H1 (cell line): ENCODE data around the gene SEL1L3. TPM values are rescaled to one million over a fixed set of nuclear protein-coding genes. Genes with fewer than 3 reads are reported as not detected.

Experiments
- CTCF ChIA-PET: fragments of 300-600 bp; sonication (Branson Sonifier 250); formaldehyde crosslinking; loops from one replicate; lab custom pipeline; 2021; ENCODE audit not compliant: partially characterized antibody; lab: Charles Lee
- POLR2A ChIA-PET: fragments of 300-600 bp; sonication (Branson Sonifier 250); formaldehyde crosslinking; loops from one replicate; lab custom pipeline; 2021; ENCODE audit warnings: inconsistent platforms; ENCODE audit not compliant: partially characterized antibody; lab: Charles Lee
- DNase-seq, 2 experiments: peaks; one replicate each; pipeline versions ENCODE4 v3.0.0 to v3.0.0-alpha.2; 2010 to 2022; ENCODE audit warnings: low spot score in 2 of 2, low read depth in 1 of 2, mixed read lengths in 1 of 2
- FAIRE-seq: peaks from 2 replicates; lab custom pipeline; 2011; peaks lifted over from hg19 to GRCh38; lab: Jason Lieb, UNC
- H2AFZ ChIP-seq: 2 replicates; pipeline ENCODE4 v1.8.1; 2012; ENCODE audit warnings: low read length, inconsistent platforms
- H2AK5ac ChIP-seq: 2 replicates; pipeline ENCODE4 v1.6.1; 2013; ENCODE audit warnings: low read depth, low read length
- H2BK120ac ChIP-seq: replicated peaks from 2 replicates; pipeline ENCODE3; 2013; ENCODE audit warnings: low read depth, low read length, inconsistent platforms
- H2BK12ac ChIP-seq: 2 replicates; pipeline ENCODE4 v1.6.1; 2013; ENCODE audit warnings: low read depth, low read length
- H2BK15ac ChIP-seq: 2 replicates; pipeline ENCODE4 v1.6.1; 2013; ENCODE audit warnings: low read length
- H2BK20ac ChIP-seq: 2 replicates; pipeline ENCODE4 v1.6.1; 2013; ENCODE audit warnings: low read length
- H2BK5ac ChIP-seq: 2 replicates; pipeline ENCODE4 v1.6.1; 2013; ENCODE audit warnings: low read depth, low read length
- H3K14ac ChIP-seq: 2 replicates; pipeline ENCODE4 v1.6.1; 2013; ENCODE audit warnings: inconsistent platforms; ENCODE audit not compliant: insufficient read length
- H3K18ac ChIP-seq: 2 replicates; pipeline ENCODE4 v1.6.1; 2013; ENCODE audit warnings: low read length; ENCODE audit errors: extremely low read depth
- H3K23ac ChIP-seq: 2 replicates; pipeline ENCODE4 v1.6.1; 2013; ENCODE audit warnings: inconsistent platforms; ENCODE audit not compliant: insufficient read length
- H3K23me2 ChIP-seq: 2 replicates; pipeline ENCODE4 v1.6.1; 2013; ENCODE audit warnings: low read depth, low read length
- H3K27ac ChIP-seq: 2 replicates; pipeline ENCODE4 v1.6.1; 2011; ENCODE audit warnings: low read depth, low read length, inconsistent platforms
- H3K27me3 ChIP-seq, 4 experiments: replicated peaks in 1 of 4; 1 replicate in 1 of 4; 2 replicates in 3 of 4; pipeline versions ENCODE4 v1.6.1 to v1.8.1; 2011 to 2013; ENCODE audit warnings: low read length in 3 of 4, mild to moderate bottlenecking in 3 of 4, inconsistent platforms in 2 of 4, mixed read lengths in 2 of 4, moderate library complexity in 1 of 4; ENCODE audit not compliant: control insufficient read depth in 3 of 4, insufficient read depth in 3 of 4; ENCODE audit errors: extremely low read depth in 1 of 4
- H3K36me3 ChIP-seq, 4 experiments: 2 replicates each; pipeline versions ENCODE4 v1.6.1 to v1.8.1; 2011 to 2013; ENCODE audit warnings: mild to moderate bottlenecking in 4 of 4, low read length in 3 of 4, moderate library complexity in 2 of 4, control low read depth in 1 of 4, inconsistent platforms in 1 of 4; ENCODE audit not compliant: insufficient read depth in 4 of 4, control insufficient read depth in 2 of 4
- H3K4ac ChIP-seq: replicated peaks from 2 replicates; pipeline ENCODE3; 2013; ENCODE audit warnings: low read length, low read depth, mixed read lengths, inconsistent platforms; ENCODE audit not compliant: insufficient read length
- H3K4me1 ChIP-seq, 4 experiments: replicated peaks in 1 of 4; 1 replicate in 1 of 4; 2 replicates in 3 of 4; pipeline versions ENCODE4 v1.6.1 to v1.8.1; 2011 to 2013; ENCODE audit warnings: low read length in 3 of 4, inconsistent platforms in 2 of 4, mixed read lengths in 1 of 4; ENCODE audit not compliant: insufficient read depth in 4 of 4, control insufficient read depth in 3 of 4
- H3K4me2 ChIP-seq, 2 experiments: 2 replicates each; pipeline versions ENCODE4 v1.6.1 to v1.8.1; 2011 to 2013; ENCODE audit warnings: low read depth in 2 of 2, low read length in 2 of 2, control low read depth in 1 of 2, inconsistent platforms in 1 of 2, mild to moderate bottlenecking in 1 of 2; ENCODE audit not compliant: insufficient read depth in 1 of 2
- H3K4me3 ChIP-seq, 4 experiments: fragments of 200-600, 300-600 bp in 1 of 4; sonication (generic), shearing (Covaris generic), sonication (Bioruptor Twin) in 1 of 4; 2 replicates each; pipeline versions ENCODE4 v1.5.1 to v1.8.1; 2011 to 2016; ENCODE audit warnings: low read length in 4 of 4, low read depth in 3 of 4, control low read depth in 2 of 4, inconsistent platforms in 2 of 4, mild to moderate bottlenecking in 2 of 4, mixed read lengths in 1 of 4, moderate library complexity in 1 of 4; ENCODE audit not compliant: insufficient read depth in 2 of 4; ENCODE audit errors: extremely low read depth in 1 of 4
- H3K56ac ChIP-seq: replicated peaks from 2 replicates; pipeline ENCODE3; 2013; ENCODE audit warnings: low read depth, mild to moderate bottlenecking, mixed read lengths, low read length, inconsistent platforms; ENCODE audit not compliant: insufficient read length
- H3K79me1 ChIP-seq: 2 replicates; pipeline ENCODE4 v1.6.1; 2013; ENCODE audit warnings: low read depth, low read length, control low read depth
- H3K79me2 ChIP-seq, 2 experiments: 2 replicates each; pipeline versions ENCODE4 v1.6.1 to v1.8.1; 2012 to 2013; ENCODE audit warnings: low read length in 2 of 2, mild to moderate bottlenecking in 2 of 2, inconsistent platforms in 1 of 2; ENCODE audit not compliant: insufficient read depth in 2 of 2, control insufficient read depth in 1 of 2
- H3K9ac ChIP-seq, 4 experiments: replicated peaks in 1 of 4; 1 replicate in 1 of 4; 2 replicates in 3 of 4; pipeline versions ENCODE4 v1.6.1 to v1.8.1; 2011 to 2013; ENCODE audit warnings: low read depth in 3 of 4, low read length in 3 of 4, control low read depth in 2 of 4, mild to moderate bottlenecking in 2 of 4, moderate library complexity in 2 of 4, inconsistent platforms in 1 of 4; ENCODE audit errors: extremely low read depth in 1 of 4
- H3K9me3 ChIP-seq, 2 experiments: 2 replicates each; pipeline versions ENCODE4 v1.6.1 to v1.8.1; 2012 to 2013; ENCODE audit warnings: mild to moderate bottlenecking in 2 of 2, moderate library complexity in 2 of 2, control low read depth in 1 of 2, inconsistent platforms in 1 of 2, low read depth in 1 of 2, low read length in 1 of 2, mixed read lengths in 1 of 2; ENCODE audit not compliant: insufficient read depth in 2 of 2
- H4K20me1 ChIP-seq, 2 experiments: replicated peaks in 1 of 2; 2 replicates each; pipeline versions ENCODE3 to v1.8.1; 2011 to 2013; ENCODE audit warnings: inconsistent platforms in 2 of 2, low read length in 2 of 2, mild to moderate bottlenecking in 1 of 2; ENCODE audit not compliant: insufficient read depth in 2 of 2, control insufficient read depth in 1 of 2
- H4K5ac ChIP-seq: 2 replicates; pipeline ENCODE4 v1.6.1; 2013; ENCODE audit warnings: low read length, low read depth, mixed read lengths, inconsistent platforms; ENCODE audit not compliant: insufficient read length
- H4K8ac ChIP-seq: 2 replicates; pipeline ENCODE4 v1.8.0; 2013; ENCODE audit warnings: mild to moderate bottlenecking, moderate library complexity, low read length, inconsistent platforms; ENCODE audit not compliant: insufficient read depth; ENCODE audit errors: extremely low read depth
- H4K91ac ChIP-seq: replicated peaks from 2 replicates; pipeline ENCODE3; 2013; ENCODE audit warnings: low read length, mixed read lengths, inconsistent platforms; ENCODE audit not compliant: insufficient read length
- ATF3 ChIP-seq: IDR thresholded peaks from 2 replicates; pipeline ENCODE4 v1.6.1; 2011; ENCODE audit warnings: low read depth, mild to moderate bottlenecking, low read length; ENCODE audit not compliant: insufficient read depth
- CBX8 ChIP-seq: fragments of 300-800, 300-1000 bp; sonication (generic); IDR thresholded peaks from 2 replicates; pipeline ENCODE4 v1.7.1; 2016; ENCODE audit warnings: low read depth, low read length, borderline replicate concordance
- CHD1 ChIP-seq: IDR thresholded peaks from 2 replicates; pipeline ENCODE4 v1.6.1; 2012; ENCODE audit warnings: low read depth, low read length, improper control_type of control experiment
- CTBP2 ChIP-seq: IDR thresholded peaks from 2 replicates; pipeline ENCODE4 v1.7.0; 2011; ENCODE audit warnings: borderline replicate concordance, mild to moderate bottlenecking, moderate library complexity, mixed read lengths, low read length; ENCODE audit not compliant: insufficient read depth, insufficient read length
- EGR1 ChIP-seq: IDR thresholded peaks from 2 replicates; pipeline ENCODE4 v1.6.1; 2011; ENCODE audit warnings: low read depth, low read length, borderline replicate concordance
- NANOG ChIP-seq: IDR thresholded peaks from 2 replicates; pipeline ENCODE4 v1.6.1; 2011; ENCODE audit warnings: low read length, low read depth, mild to moderate bottlenecking, inconsistent platforms; ENCODE audit not compliant: insufficient read depth, poor library complexity, severe bottlenecking
- POLR2A ChIP-seq, 2 experiments: IDR thresholded peaks; 1 replicate in 1 of 2; 2 replicates in 1 of 2; pipeline ENCODE4 v1.6.1; 2011; ENCODE audit warnings: low read depth in 2 of 2, low read length in 2 of 2, mild to moderate bottlenecking in 2 of 2; ENCODE audit errors: control extremely low read depth in 1 of 2
- RAD21 ChIP-seq, 2 experiments: IDR thresholded peaks in 1 of 2; conservative IDR thresholded peaks in 1 of 2; 2 replicates each; pipeline ENCODE4 v1.6.1; 2011; ENCODE audit warnings: low read depth in 2 of 2, low read length in 2 of 2, improper control_type of control experiment in 1 of 2, inconsistent platforms in 1 of 2, mild to moderate bottlenecking in 1 of 2, moderate library complexity in 1 of 2
- RBBP5 ChIP-seq: IDR thresholded peaks from 2 replicates; pipeline ENCODE4 v1.7.1; 2012; ENCODE audit warnings: low read depth, mild to moderate bottlenecking, inconsistent platforms, low read length, moderate library complexity, borderline replicate concordance
- SAP30 ChIP-seq: fragments of 300-600 bp; sonication (generic); IDR thresholded peaks from 2 replicates; pipeline ENCODE4 v1.7.1; 2012; ENCODE audit warnings: low read length, moderate library complexity, mild to moderate bottlenecking, inconsistent platforms; ENCODE audit not compliant: insufficient read depth, insufficient replicate concordance
- TAF1 ChIP-seq: IDR thresholded peaks from 2 replicates; pipeline ENCODE4 v1.6.1; 2011; ENCODE audit warnings: mild to moderate bottlenecking, low read depth, low read length
- TBP ChIP-seq: IDR thresholded peaks from 2 replicates; pipeline ENCODE4 v1.6.1; 2011; ENCODE audit warnings: low read depth, low read length, improper control_type of control experiment
- WGBS, 2 experiments: shearing (Covaris generic) in 1 of 2; methylation state at CpG; one replicate each; pipeline versions ENCODE4 v1.1.6 to v1.1.7; 2013 to 2015; ENCODE audit warnings: low lambda C conversion rate in 2 of 2, mixed read lengths in 2 of 2, inconsistent platforms in 1 of 2, low coverage in 1 of 2, missing lambda C conversion rate in 1 of 2; ENCODE audit not compliant: insufficient replicate concordance in 2 of 2, insufficient coverage in 1 of 2, insufficient read length in 1 of 2; ENCODE audit errors: extremely low coverage in 1 of 2, missing lambda C conversion rate in 1 of 2; 5-methylcytosine and 5-hydroxymethylcytosine counted together
- polyA plus RNA-seq, 7 experiments: library from polyadenylated mRNA; depleted of rRNA in 3 of 7; stranded (reverse) in 5 of 7; unstranded in 2 of 7; fragments of >200 nt in 5 of 7; fragments of 200-250 nt in 2 of 7; gene quantifications; 1 replicate in 5 of 7; 2 replicates in 1 of 7; 4 replicates in 1 of 7; pipeline versions ENCODE4 v1.2.1 to v1.2.3, GENCODE V29; 2011 to 2013; ENCODE audit warnings: missing spikeins in 2 of 7, mixed read lengths in 2 of 7
- total RNA-seq: library from RNA; stranded (reverse); fragmentation: NEBNext Ultra II Directional; extraction: Animal tissue kit (Norgen Biotek cat#: 25700); gene quantifications from 2 replicates; pipeline ENCODE4 v1.2.1, GENCODE V29; 2021
- TF ChIP-seq, protein P1 (sequence below): IDR thresholded peaks from 2 replicates; pipeline ENCODE4 v1.6.1; 2012; ENCODE audit warnings: inconsistent platforms

The SEL1L3 gene
- total and polyA plus RNA-seq, 2 of the 8 experiments (the other 6 are each of a cell fraction or from before 2014, with no cell fraction given) = 18.2 to 54.0 TPM

DNA sequence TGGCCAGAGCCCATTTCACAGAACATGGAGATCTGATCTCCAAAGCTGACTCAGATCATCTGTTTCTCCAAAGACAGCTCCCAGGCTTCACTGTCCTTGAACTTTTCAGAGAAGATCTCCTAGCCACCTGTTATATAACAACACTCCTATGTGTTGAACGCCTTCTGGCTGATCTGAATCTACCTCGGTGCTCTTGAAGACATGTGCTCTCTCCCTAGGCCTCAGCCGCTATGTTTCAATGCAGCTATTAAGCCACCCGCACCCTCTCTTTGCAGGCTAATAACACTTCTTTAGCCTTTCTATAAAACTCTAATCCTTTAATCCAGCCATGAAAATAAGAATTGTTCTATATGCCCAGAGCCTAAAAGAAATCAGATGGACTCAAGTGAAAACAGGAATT is 34.9 kb downstream of the SEL1L3 start:
- POLR2A ChIA-PET = interaction anchor here (0.7 kb wide), 1 partner anchor 85 kb away, joined by 4 read pairs; no protein-coding TSS in a partner anchor
- H3K79me2 ChIP-seq = no peaks in the 10 kb centered on the region
- TF ChIP-seq RAD21 (IDR thresholded peaks at IDR 0.05 in 1 of 2, conservative IDR thresholded peaks at IDR 0.05 in 1 of 2; ENCODE audit: low read depth in 2 of 2, low read length in 2 of 2) = no peak
- TF ChIP-seq NANOG = no peak
- no peak for TF ChIP-seq TAF1
- TF ChIP-seq CTBP2 = no peak
- no peak for TF ChIP-seq ATF3
- no peak for TF ChIP-seq RBBP5
- no peak for TF ChIP-seq SAP30
- no peak for TF ChIP-seq CHD1
- TF ChIP-seq, protein P1, sequence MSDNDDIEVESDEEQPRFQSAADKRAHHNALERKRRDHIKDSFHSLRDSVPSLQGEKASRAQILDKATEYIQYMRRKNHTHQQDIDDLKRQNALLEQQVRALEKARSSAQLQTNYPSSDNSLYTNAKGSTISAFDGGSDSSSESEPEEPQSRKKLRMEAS = no peak
- no peak for TF ChIP-seq CBX8
- no peak for TF ChIP-seq EGR1
- TF ChIP-seq TBP = no peak
- no peak for TF ChIP-seq POLR2A (IDR thresholded peaks at IDR 0.05; ENCODE audit: control extremely low read depth in 1 of 2, low read depth in 2 of 2, low read length in 2 of 2)

More for the DNA sequence above, 34.9 kb downstream of the SEL1L3 start:
- CTCF ChIA-PET = interaction anchor here (1.1 to 1.6 kb wide), 2 partner anchors 26 to 36 kb away, joined by 3 to 4 read pairs; no protein-coding TSS in a partner anchor
- H4K8ac ChIP-seq = no peak overlapping the region
- H2BK12ac ChIP-seq = no peak overlapping the region
- WGBS, 2 experiments = 94% methylated on average over 4 of the region's 4 CpGs; no CpG with 5 or more reads in 1 of the 2 experiments
- no peak overlapping the region for H3K9ac ChIP-seq
- no peak overlapping the region for H2BK120ac ChIP-seq
- H2AK5ac ChIP-seq = no peak overlapping the region
- H4K20me1 ChIP-seq = no peaks in the 10 kb centered on the region
- no peak for DNase-seq
- no peaks in the 10 kb centered on the region for H3K27me3 ChIP-seq
- H3K4me2 ChIP-seq = no peak overlapping the region
- no peak overlapping the region for H4K91ac ChIP-seq
- no peak overlapping the region for H2BK15ac ChIP-seq
- no peak overlapping the region for H2AFZ ChIP-seq
- H3K79me1 ChIP-seq = 0 out of 2 replicates have a peak, but pooled peaks cover 3% of the 10 kb centered on the region
- no peak overlapping the region for H3K4ac ChIP-seq
- FAIRE-seq = no peak
- no peak overlapping the region for H4K5ac ChIP-seq
- no peak overlapping the region for H3K27ac ChIP-seq
- no peak overlapping the region for H3K4me3 ChIP-seq
- no peak overlapping the region for H3K14ac ChIP-seq
- H3K18ac ChIP-seq = no peak overlapping the region
- no peaks in the 10 kb centered on the region for H3K9me3 ChIP-seq
- no peak overlapping the region for H2BK5ac ChIP-seq
- no peak overlapping the region for H3K23ac ChIP-seq
- no peak overlapping the region for H2BK20ac ChIP-seq
- H3K4me1 ChIP-seq = peaks cover 0 to 3% (median under 1%) of the 10 kb centered on the region in 4 experiments; a peak in 1 of 7 replicates
- H3K56ac ChIP-seq = no peak overlapping the region
- H3K36me3 ChIP-seq = peaks cover 0 to 24% (median 2%) of the 10 kb centered on the region in 4 experiments; a peak in 5 of 8 replicates
- no peaks in the 10 kb centered on the region for H3K23me2 ChIP-seq
